A549 (cell line): ENCODE results near the gene SMIM32. TPM values are rescaled to one million over a fixed set of nuclear protein-coding genes. Genes with fewer than 3 reads are reported as not detected.

Experiments
- ATAC-seq, 2 experiments: fragments of 200-7000 bp in 1 of 2; fragments of >200 bp in 1 of 2; cut with Nextera tagmentation in 1 of 2; cut with Tn5 transposase in 1 of 2; 3 replicates each; pipeline versions ENCODE4 v1.8.0 to v1.9.1; 2018 to 2020; ENCODE audit warnings: mild to moderate bottlenecking in 1 of 2, moderate library complexity in 1 of 2
- CTCF ChIA-PET: fragments of 300-600 bp; sonication (Branson Sonifier 250); formaldehyde crosslinking; extraction: SDS; loops from one replicate; lab custom pipeline; 2021; ENCODE audit warnings: antibody characterized with exemption, inconsistent platforms; lab: Yijun Ruan, JAX
- POLR2A ChIA-PET: fragments of 350-600 bp; formaldehyde crosslinking; extraction: SDS; loops from one replicate; lab custom pipeline; 2021; ENCODE audit warnings: antibody characterized with exemption, inconsistent platforms; lab: Yijun Ruan, JAX
- DNase-seq, 2 experiments: peaks; one replicate each; pipeline versions ENCODE4 v3.0.0 to v3.0.0-alpha.2; 2011 to 2016; ENCODE audit warnings: low read depth in 1 of 2, low spot score in 1 of 2
- FAIRE-seq: peaks from 2 replicates; lab custom pipeline; 2011; peaks lifted over from hg19 to GRCh38; lab: Jason Lieb, UNC
- H3K27ac ChIP-seq, 2 experiments: fragments of >200 bp; sonication (Bioruptor Twin); formaldehyde crosslinking; 3 replicates each; pipeline ENCODE4 v1.5.1; 2016 to 2017
- H3K4me1 ChIP-seq: fragments of >200 bp; sonication (Bioruptor Twin); formaldehyde crosslinking; 3 replicates; pipeline ENCODE4 v1.6.1; 2016
- H3K4me2 ChIP-seq: fragments of >200 bp; sonication (Bioruptor Twin); formaldehyde crosslinking; 3 replicates; pipeline ENCODE4 v1.6.1; 2016
- H3K4me3 ChIP-seq: fragments of >200 bp; sonication (Bioruptor Twin); formaldehyde crosslinking; 3 replicates; pipeline ENCODE4 v1.5.1; 2016
- H3K9me3 ChIP-seq: fragments of >200 bp; sonication (Bioruptor Twin); formaldehyde crosslinking; 3 replicates; pipeline ENCODE4 v1.6.1; 2016
- BCL3 ChIP-seq: fragments of >200 bp; sonication (Bioruptor Twin); formaldehyde crosslinking; IDR thresholded peaks from 3 replicates; pipeline ENCODE4 v1.6.1; 2016
- BHLHE40 ChIP-seq: IDR thresholded peaks from 2 replicates; pipeline ENCODE4 v1.6.1; 2012; ENCODE audit warnings: low read depth, low read length, inconsistent platforms
- CBX2 ChIP-seq: fragments of 200-600 bp; sonication (generic); IDR thresholded peaks from 2 replicates; pipeline ENCODE4 v1.6.1; 2016; ENCODE audit warnings: low read depth, mild to moderate bottlenecking, borderline replicate concordance
- CBX8 ChIP-seq: fragments of 200-600 bp; sonication (generic); IDR thresholded peaks from 2 replicates; pipeline ENCODE4 v1.6.1; 2016
- CHD4 ChIP-seq: fragments of 200-600 bp; sonication (generic); IDR thresholded peaks from 2 replicates; pipeline ENCODE4 v1.6.1; 2016; ENCODE audit warnings: antibody characterized with exemption, mild to moderate bottlenecking, borderline replicate concordance
- E2F6 ChIP-seq: IDR thresholded peaks from 2 replicates; pipeline ENCODE4 v1.6.1; 2012; ENCODE audit warnings: low read depth, borderline replicate concordance
- EHF ChIP-seq: fragments of 250-450 bp; sonication (Bioruptor Pico); IDR thresholded peaks from 2 replicates; pipeline ENCODE4 v1.5.0; 2020; ENCODE audit warnings: mild to moderate bottlenecking
- EP300 ChIP-seq, 2 experiments: fragments of >200 bp; sonication (Bioruptor Twin); formaldehyde crosslinking; IDR thresholded peaks; 2 replicates in 1 of 2; 3 replicates in 1 of 2; pipeline ENCODE4 v1.6.1; 2016 to 2017
- ESRRA ChIP-seq: fragments of 150-350 bp; IDR thresholded peaks from 2 replicates; pipeline ENCODE4 v1.6.1; 2014; ENCODE audit warnings: mild to moderate bottlenecking, low read length, borderline replicate concordance
- FOSL2 ChIP-seq, 2 experiments: fragments of 450-650 bp in 1 of 2; fragments of >200 bp in 1 of 2; sonication (Bioruptor Twin) in 1 of 2; formaldehyde crosslinking; IDR thresholded peaks; 2 replicates each; pipeline versions ENCODE4 v1.5.0 to v1.6.1; 2016 to 2020; ENCODE audit warnings: mild to moderate bottlenecking in 1 of 2, moderate library complexity in 1 of 2
- FOXS1 ChIP-seq: fragments of 250-450 bp; sonication (Bioruptor Pico); IDR thresholded peaks from 2 replicates; pipeline ENCODE4 v1.5.0; 2020; ENCODE audit warnings: mild to moderate bottlenecking, moderate library complexity
- GATA3 ChIP-seq: IDR thresholded peaks from 2 replicates; pipeline ENCODE4 v1.6.1; 2012; ENCODE audit warnings: borderline replicate concordance
- HEYL ChIP-seq: fragments of 250-450 bp; sonication (Bioruptor Pico); IDR thresholded peaks from 2 replicates; pipeline ENCODE4 v1.8.0; 2021; ENCODE audit warnings: mild to moderate bottlenecking, moderate library complexity
- KDM5A ChIP-seq: fragments of 200-600 bp; sonication (generic); IDR thresholded peaks from 2 replicates; pipeline ENCODE4 v1.6.1; 2016; ENCODE audit warnings: antibody characterized with exemption, mild to moderate bottlenecking
- NFE2L2 ChIP-seq: fragments of 150-350 bp; conservative IDR thresholded peaks from 2 replicates; pipeline ENCODE4 v1.6.1; 2014; ENCODE audit warnings: low read length
- NPAS2 ChIP-seq: fragments of 250-450 bp; sonication (Bioruptor Pico); IDR thresholded peaks from 2 replicates; pipeline ENCODE4 v1.8.0; 2022; ENCODE audit warnings: mild to moderate bottlenecking, moderate library complexity, borderline replicate concordance
- PBX3 ChIP-seq: IDR thresholded peaks from 2 replicates; pipeline ENCODE4 v1.6.1; 2012
- PHF8 ChIP-seq: fragments of 200-600 bp; sonication (generic); IDR thresholded peaks from 2 replicates; pipeline ENCODE4 v1.6.1; 2016; ENCODE audit warnings: low read depth, mild to moderate bottlenecking, antibody characterized with exemption, moderate library complexity, borderline replicate concordance
- SMC3 ChIP-seq: fragments of >200 bp; sonication (Bioruptor Twin); formaldehyde crosslinking; IDR thresholded peaks from 3 replicates; pipeline ENCODE4 v1.6.1; 2018; ENCODE audit warnings: inconsistent platforms
- TFCP2L1 ChIP-seq: fragments of 250-450 bp; sonication (Bioruptor Pico); IDR thresholded peaks from 2 replicates; pipeline ENCODE4 v1.5.0; 2021; ENCODE audit warnings: mild to moderate bottlenecking
- USF2 ChIP-seq: fragments of 450-650 bp; IDR thresholded peaks from 2 replicates; pipeline ENCODE4 v1.6.1; 2014; ENCODE audit warnings: antibody characterized with exemption
- ZFP36 ChIP-seq: fragments of 450-650 bp; IDR thresholded peaks from 2 replicates; pipeline ENCODE4 v1.6.1; 2014; ENCODE audit warnings: borderline replicate concordance; ENCODE audit not compliant: partially characterized antibody
- WGBS: methylation state at CpG from one replicate; pipeline ENCODE4 v1.1.6; 2017; ENCODE audit errors: missing lambda C conversion rate; 5-methylcytosine and 5-hydroxymethylcytosine counted together
- polyA plus RNA-seq, 4 experiments: library from polyadenylated mRNA; depleted of rRNA in 3 of 4; stranded (reverse); fragments of >200 nt; fragmentation: RNase III in 1 of 4; extraction: RNeasy Plus Mini Kit Qiagen cat#74134 plus additional on column Dnase treatment in 1 of 4; gene quantifications; 2 replicates in 3 of 4; 3 replicates in 1 of 4; pipeline ENCODE4 v1.2.3, GENCODE V29; 2011 to 2017

Gene SMIM32
- polyA plus RNA-seq, 2 of the 4 experiments (the other 2 are of a cell fraction), result not detected

- ATAC-seq (no peak), FAIRE-seq (no peak), DNase-seq (no peak)
- ChIA-PET CTCF (interaction anchor here (1.2 to 1.3 kb wide), 2 partner anchors 15 to 633 kb away, joined by 3 to 4 read pairs; no protein-coding TSS in a partner anchor), POLR2A (no interaction called here)
- 63% methylated on average over 2 of the region's 2 CpGs for WGBS
- Histone ChIP-seq H3K27ac (no peak overlapping the region), H3K9me3 (no peaks in the 10 kb centered on the region), H3K4me2 (no peak overlapping the region), H3K4me1 (no peaks in the 10 kb centered on the region), H3K4me3 (no peak overlapping the region)
- TF ChIP-seq EP300 (IDR thresholded peaks at IDR 0.05) (no peak), EHF (no peak), CBX2 (no peak), PBX3 (no peak), ZFP36 (no peak), TFCP2L1 (CRISPR knock-in tag) (no peak), FOXS1 (CRISPR knock-in tag) (no peak), FOSL2 (IDR thresholded peaks at IDR 0.05) (no peak), FOSL2 (CRISPR knock-in tag; IDR thresholded peaks at IDR 0.05) (no peak), HEYL (CRISPR knock-in tag) (no peak), BHLHE40 (no peak), CBX8 (no peak), KDM5A (no peak), E2F6 (no peak), CHD4 (no peak), NPAS2 (CRISPR knock-in tag) (no peak)
Observed at GRCh38 chr5:136186796-136187195, 6.2 kb downstream of the SMIM32 start.

GRCh38 chr5:136185974-136186665 lies 6.8 kb downstream of the SMIM32 start:
- Histone ChIP-seq H3K4me2 (no peak overlapping the region), H3K4me1 (no peaks in the 10 kb centered on the region), H3K27ac (no peak overlapping the region), H3K4me3 (no peak overlapping the region), H3K9me3 (no peaks in the 10 kb centered on the region)
- ATAC-seq, result no peak
- CTCF ChIA-PET, result interaction anchor here (1.2 to 1.3 kb wide), 2 partner anchors 14 to 632 kb away, joined by 3 to 4 read pairs; no protein-coding TSS in a partner anchor
- 95% methylated on average over 5 of the region's 5 CpGs for WGBS
- no peak for DNase-seq
- FAIRE-seq, result no peak
- TF ChIP-seq PHF8 (no peak), USF2 (0 out of 2 replicates have a peak, but pooled peaks have one; percentile 10), BHLHE40 (no peak)
- POLR2A ChIA-PET, result no interaction called here

GRCh38 chr5:136182618-136183017 lies 10.3 kb downstream of the SMIM32 start:
- no peak for ATAC-seq
- WGBS, result 94% methylated on average over 1 of the region's 1 CpG
- ChIA-PET CTCF (interaction anchor here (1.9 kb wide), 1 partner anchor 8 kb away, joined by 6 read pairs; no protein-coding TSS in a partner anchor), POLR2A (no interaction called here)
- Histone ChIP-seq H3K27ac (no peak overlapping the region), H3K4me3 (no peak overlapping the region), H3K4me2 (no peak overlapping the region), H3K9me3 (no peaks in the 10 kb centered on the region), H3K4me1 (no peaks in the 10 kb centered on the region)
- no peak for DNase-seq
- no peak for FAIRE-seq
- TF ChIP-seq KDM5A (no peak), ESRRA (no peak), EHF (no peak), NFE2L2 (no peak), BCL3 (no peak), SMC3 (no peak), E2F6 (no peak), GATA3 (no peak)
